Natural killer cell (primary cell): Measurements from ENCODE around the gene TMEM242. TPM values are rescaled to one million over a fixed set of nuclear protein-coding genes. Genes with fewer than 3 reads are reported as not detected.

ENCODE experiments used
- ATAC-seq, 3 donors: fragments of 150-1000 bp in 2 of 3; fragments of 200-7000 bp in 1 of 3; cut with Tn5 transposase; 1 replicate in 1 of 3; 2 replicates in 2 of 3; pipeline ENCODE4 v1.10.0; 2021; ENCODE audit warnings: mild to moderate bottlenecking in 2 of 3, moderate library complexity in 2 of 3
- DNase-seq, 2 donors: peaks; one replicate each; pipeline versions ENCODE4 v3.0.0 to v3.0.0-alpha.2; 2013 to 2021; ENCODE audit warnings: mixed read lengths in 1 of 2
- H3K27ac ChIP-seq: one replicate; pipeline ENCODE4 v1.5.1; 2013; ENCODE audit warnings: mild to moderate bottlenecking, low read length
- H3K27me3 ChIP-seq: one replicate; pipeline ENCODE4 v1.6.1; 2013; ENCODE audit warnings: low read length; ENCODE audit not compliant: control insufficient read depth, insufficient read depth
- H3K36me3 ChIP-seq: one replicate; pipeline ENCODE4 v1.6.1; 2013; ENCODE audit warnings: low read length; ENCODE audit not compliant: control insufficient read depth, insufficient read depth
- H3K4me1 ChIP-seq: one replicate; pipeline ENCODE4 v1.6.1; 2013; ENCODE audit warnings: low read length; ENCODE audit not compliant: control insufficient read depth, insufficient read depth
- H3K4me3 ChIP-seq: one replicate; pipeline ENCODE4 v1.5.1; 2013; ENCODE audit warnings: low read length
- H3K9me3 ChIP-seq: one replicate; pipeline ENCODE4 v1.6.1; 2013; ENCODE audit warnings: low read length; ENCODE audit not compliant: control insufficient read depth, insufficient read depth
- H3K27ac Mint-ChIP-seq, 2 donors: one replicate each; pipeline ENCODE4 v1.8.0; 2022; ENCODE audit warnings: mild to moderate bottlenecking in 2 of 2, mixed read lengths in 2 of 2, moderate library complexity in 1 of 2
- H3K27me3 Mint-ChIP-seq, 2 donors: one replicate each; pipeline ENCODE4 v1.8.0; 2022; ENCODE audit warnings: low read depth in 2 of 2, mixed read lengths in 2 of 2
- H3K36me3 Mint-ChIP-seq: one replicate; pipeline ENCODE4 v1.8.0; 2022; ENCODE audit warnings: mixed read lengths
- H3K4me1 Mint-ChIP-seq, 2 donors: one replicate each; pipeline ENCODE4 v1.8.0; 2022; ENCODE audit warnings: mixed read lengths in 2 of 2
- H3K4me3 Mint-ChIP-seq: one replicate; pipeline ENCODE4 v1.8.0; 2022; ENCODE audit warnings: mild to moderate bottlenecking, moderate library complexity, mixed read lengths
- H3K9me3 Mint-ChIP-seq, 2 donors: one replicate each; pipeline ENCODE4 v1.8.0; 2022; ENCODE audit warnings: mixed read lengths in 2 of 2
- CTCF ChIP-seq: fragments of 200-600 bp; IDR thresholded peaks from one replicate; pipeline ENCODE4 v1.8.0; 2022; ENCODE audit warnings: antibody characterized with exemption
- WGBS: methylation state at CpG from one replicate; pipeline ENCODE4 v1.1.7; 2013; ENCODE audit warnings: missing lambda C conversion rate; ENCODE audit not compliant: insufficient coverage; 5-methylcytosine and 5-hydroxymethylcytosine counted together
- intact Hi-C: fragments of 100-400 bp; cut with micrococcal nuclease; formaldehyde crosslinking; loops from one replicate; pipeline ENCODE4 v1.14.2; 2022
- total RNA-seq, 4 donors: library from RNA; stranded (reverse); fragments of 120-200 nt in 1 of 4; gene quantifications; one replicate each; pipeline versions ENCODE4 v1.2.3 to v1.2.4, GENCODE V29; 2013 to 2022

The TMEM242 gene
- total RNA-seq, 3 donors from 2014 or later (not counting 1 experiment from before 2014, with no cell fraction given) = 18.5 to 24.8 (median 19.8) TPM

GRCh38 chr6:157251586-157252247 lies 71.6 kb downstream of the TMEM242 start:
- Mint-ChIP-seq H3K4me3 (no peak overlapping the region), H3K27ac (no peak overlapping the region), H3K27me3 (peaks cover 32 to 38% of the 10 kb centered on the region in 2 donors), H3K36me3 (peaks cover 13% of the 10 kb centered on the region), H3K9me3 (peaks cover 0 to 6% of the 10 kb centered on the region in 2 donors), H3K4me1 (peaks cover 7 to 10% of the 10 kb centered on the region in 2 donors)
- no peak for DNase-seq
- Histone ChIP-seq H3K4me3 (no peak overlapping the region), H3K27me3 (no peaks in the 10 kb centered on the region), H3K9me3 (peaks cover 8% of the 10 kb centered on the region), H3K4me1 (peaks cover 13% of the 10 kb centered on the region), H3K27ac (no peak overlapping the region), H3K36me3 (no peaks in the 10 kb centered on the region)
- TF ChIP-seq CTCF = no peak
- 76% methylated on average over 8 of the region's 8 CpGs for WGBS
- intact Hi-C loops = no loop called here
- ATAC-seq = no peak

- Histone ChIP-seq H3K27me3 (no peaks in the 10 kb centered on the region), H3K4me3 (no peak overlapping the region), H3K36me3 (no peaks in the 10 kb centered on the region), H3K27ac (no peak overlapping the region), H3K9me3 (peaks cover 8% of the 10 kb centered on the region), H3K4me1 (peaks cover 12% of the 10 kb centered on the region)
- Mint-ChIP-seq H3K4me3 (no peak overlapping the region), H3K4me1 (peaks cover 7 to 8% of the 10 kb centered on the region in 2 donors), H3K9me3 (peaks cover 0 to 6% of the 10 kb centered on the region in 2 donors), H3K27ac (no peak overlapping the region), H3K36me3 (peaks cover 13% of the 10 kb centered on the region), H3K27me3 (peaks cover 24 to 28% of the 10 kb centered on the region in 2 donors)
- no peak for TF ChIP-seq CTCF
- intact Hi-C loops = no loop called here
- ATAC-seq (no peak), DNase-seq (no peak)
- WGBS = 93% methylated on average over 8 of the region's 8 CpGs
These were observed 73.5 kb downstream of the TMEM242 start for GRCh38 chr6:157249826-157250225.

GRCh38 chr6:157248264-157248663 lies 75.1 kb downstream of the TMEM242 start:
- DNase-seq = no peak
- Histone ChIP-seq H3K4me3 (no peak overlapping the region), H3K9me3 (peaks cover 8% of the 10 kb centered on the region), H3K27ac (no peak overlapping the region), H3K36me3 (no peaks in the 10 kb centered on the region), H3K27me3 (no peaks in the 10 kb centered on the region), H3K4me1 (peaks cover 3% of the 10 kb centered on the region)
- peaks cover 13% of the 10 kb centered on the region for H3K36me3 Mint-ChIP-seq
- peaks cover 0 to 6% of the 10 kb centered on the region in 2 donors for H3K9me3 Mint-ChIP-seq
- H3K27ac Mint-ChIP-seq = no peak overlapping the region
- TF ChIP-seq CTCF = no peak
- peaks cover 30 to 36% of the 10 kb centered on the region in 2 donors for H3K27me3 Mint-ChIP-seq
- no peaks in the 10 kb centered on the region for H3K4me1 Mint-ChIP-seq
- no peak for ATAC-seq
- intact Hi-C loops = no loop called here
- no peak overlapping the region for H3K4me3 Mint-ChIP-seq
- WGBS = no CpG with 5 or more reads among the region's 1 CpG
